Stimulated activated CD8-positive, alpha-beta memory T cell treated with anti-CD3 and anti-CD28 coated beads, Interleukin-12 subunit alpha, Interleukin-12 subunit beta, amount 100 ng/mL, for 1 hour (primary cell): ENCODE data around the gene SCAND1.

Experiments used
- DNase-seq: peaks from one replicate; pipeline ENCODE4 v3.0.0-alpha.2; 2020; ENCODE audit warnings: low read depth

SCAND1 gene

DNA sequence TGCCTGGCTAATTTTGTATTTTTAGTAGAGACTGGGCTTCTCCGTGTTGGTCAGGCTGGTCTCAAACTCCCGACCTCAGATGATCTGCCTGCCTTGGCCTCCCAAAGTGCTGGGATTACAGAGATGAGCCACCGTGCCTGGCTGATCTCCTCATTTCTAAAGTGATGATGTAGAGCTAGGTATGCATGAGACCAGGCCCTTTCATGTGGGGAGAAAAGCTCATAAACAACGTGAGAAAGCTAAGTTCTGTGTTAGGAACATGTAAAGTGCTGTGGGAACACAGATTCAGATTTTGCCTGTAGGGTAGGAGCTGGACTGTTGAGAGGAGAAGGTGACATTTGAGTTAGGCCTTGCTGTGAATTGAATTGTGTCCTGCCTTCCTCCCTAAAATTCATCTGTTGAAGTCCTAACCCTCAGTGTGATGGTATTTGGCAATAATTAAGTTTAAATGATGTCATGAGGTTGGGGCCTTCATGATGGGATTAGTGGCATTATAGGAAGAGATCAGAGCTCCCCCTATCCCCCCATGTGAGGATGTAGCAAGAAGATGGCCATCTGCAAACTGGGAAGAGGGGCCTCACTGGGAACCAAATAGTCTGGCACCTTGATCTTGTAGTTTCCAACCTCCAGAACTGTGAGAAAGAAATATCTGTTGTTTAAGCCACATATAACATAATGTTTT, 49.2 kb downstream of the SCAND1 start:
- DNase-seq: no peak

DNA sequence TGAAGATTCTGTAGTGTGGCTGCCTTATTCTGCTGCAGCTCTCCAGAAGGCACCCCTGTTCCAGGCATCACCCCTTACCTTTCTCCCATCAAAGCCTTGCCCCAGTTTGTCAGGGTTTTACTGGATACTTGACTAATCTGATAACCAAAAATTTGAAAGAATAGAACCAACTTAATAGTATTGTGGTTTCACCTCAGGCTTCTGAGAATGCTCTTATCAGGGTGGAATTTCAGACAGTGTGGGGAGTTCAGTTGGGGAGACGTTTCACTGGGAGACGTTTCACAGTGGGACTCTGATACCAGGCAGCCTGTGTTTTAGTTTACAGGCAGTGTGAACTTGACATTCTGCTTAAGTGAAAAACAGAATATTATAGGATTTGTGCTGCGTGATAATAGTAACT, 50.5 kb downstream of the SCAND1 start:
- DNase-seq: no peak
